Common myeloid progenitor, CD34-positive (primary cell): ENCODE data around the gene TMEM92.
"Not testable (repeated sequence)": the region's sequence is repeated elsewhere in the genome, so short reads cannot be mapped to it uniquely, and the experiment has no call there.

Source experiments
- CTCF ChIA-PET: fragments of 350-600 bp; sonication (Branson Sonifier 250); formaldehyde crosslinking; loops from one replicate; lab custom pipeline; 2021; ENCODE audit warnings: antibody characterized with exemption; lab: Charles Lee
- POLR2A ChIA-PET: fragments of 350-600 bp; sonication (Branson Sonifier 250); formaldehyde crosslinking; loops from one replicate; lab custom pipeline; 2021; ENCODE audit warnings: antibody characterized with exemption; lab: Charles Lee
- DNase-seq, 3 donors: peaks; one replicate each; pipeline versions ENCODE4 v3.0.0 to v3.0.0-alpha.2; 2013
- H3K27ac ChIP-seq, 2 experiments: 1 replicate in 1 of 2; 2 replicates in 1 of 2; pipeline ENCODE4 v1.7.0; 2013; ENCODE audit warnings: inconsistent platforms in 2 of 2, low read length in 2 of 2, mild to moderate bottlenecking in 2 of 2, low read depth in 1 of 2, moderate library complexity in 1 of 2; ENCODE audit not compliant: severe bottlenecking in 2 of 2, insufficient read depth in 1 of 2, poor library complexity in 1 of 2
- H3K27me3 ChIP-seq, 5 experiments: replicated peaks in 2 of 5; 1 replicate in 3 of 5; 2 replicates in 2 of 5; pipeline versions ENCODE4 v1.6.1 to v1.7.0; 2013; ENCODE audit warnings: low read length in 4 of 5, mild to moderate bottlenecking in 2 of 5, moderate library complexity in 2 of 5, inconsistent platforms in 1 of 5; ENCODE audit not compliant: insufficient read depth in 5 of 5, control insufficient read depth in 4 of 5
- H3K36me3 ChIP-seq, 4 experiments: 1 replicate in 2 of 4; 2 replicates in 2 of 4; pipeline versions ENCODE4 v1.6.1 to v1.7.0; 2013; ENCODE audit warnings: low read length in 3 of 4, control low read depth in 1 of 4, mild to moderate bottlenecking in 1 of 4; ENCODE audit not compliant: control insufficient read depth in 4 of 4, insufficient read depth in 4 of 4
- H3K4me1 ChIP-seq, 4 experiments: 1 replicate in 3 of 4; 2 replicates in 1 of 4; pipeline versions ENCODE4 v1.6.1 to v1.7.1; 2013; ENCODE audit warnings: low read length in 3 of 4, mild to moderate bottlenecking in 3 of 4, control low read depth in 1 of 4, inconsistent platforms in 1 of 4, moderate library complexity in 1 of 4; ENCODE audit not compliant: control insufficient read depth in 4 of 4, insufficient read depth in 4 of 4; ENCODE audit errors: control extremely low read depth in 1 of 4
- H3K4me3 ChIP-seq, 7 experiments: 1 replicate in 4 of 7; 2 replicates in 3 of 7; pipeline versions ENCODE4 v1.5.1 to v1.7.0; 2013; ENCODE audit warnings: mild to moderate bottlenecking in 7 of 7, low read length in 6 of 7, moderate library complexity in 6 of 7, inconsistent platforms in 2 of 7, low read depth in 2 of 7, control low read depth in 1 of 7; ENCODE audit not compliant: insufficient read depth in 4 of 7, control insufficient read depth in 1 of 7; ENCODE audit errors: extremely low read depth in 1 of 7
- H3K9me3 ChIP-seq, 5 experiments: 1 replicate in 4 of 5; 2 replicates in 1 of 5; pipeline versions ENCODE4 v1.6.1 to v1.7.1; 2013; ENCODE audit warnings: low read length in 4 of 5, mild to moderate bottlenecking in 2 of 5, inconsistent platforms in 1 of 5, low read depth in 1 of 5, moderate library complexity in 1 of 5; ENCODE audit not compliant: control insufficient read depth in 4 of 5, insufficient read depth in 2 of 5; ENCODE audit errors: control extremely low read depth in 1 of 5
- WGBS: methylation state at CpG from one replicate; pipeline ENCODE4 v1.1.5; 2013; ENCODE audit not compliant: insufficient coverage; 5-methylcytosine and 5-hydroxymethylcytosine counted together

TMEM92 gene

DNA sequence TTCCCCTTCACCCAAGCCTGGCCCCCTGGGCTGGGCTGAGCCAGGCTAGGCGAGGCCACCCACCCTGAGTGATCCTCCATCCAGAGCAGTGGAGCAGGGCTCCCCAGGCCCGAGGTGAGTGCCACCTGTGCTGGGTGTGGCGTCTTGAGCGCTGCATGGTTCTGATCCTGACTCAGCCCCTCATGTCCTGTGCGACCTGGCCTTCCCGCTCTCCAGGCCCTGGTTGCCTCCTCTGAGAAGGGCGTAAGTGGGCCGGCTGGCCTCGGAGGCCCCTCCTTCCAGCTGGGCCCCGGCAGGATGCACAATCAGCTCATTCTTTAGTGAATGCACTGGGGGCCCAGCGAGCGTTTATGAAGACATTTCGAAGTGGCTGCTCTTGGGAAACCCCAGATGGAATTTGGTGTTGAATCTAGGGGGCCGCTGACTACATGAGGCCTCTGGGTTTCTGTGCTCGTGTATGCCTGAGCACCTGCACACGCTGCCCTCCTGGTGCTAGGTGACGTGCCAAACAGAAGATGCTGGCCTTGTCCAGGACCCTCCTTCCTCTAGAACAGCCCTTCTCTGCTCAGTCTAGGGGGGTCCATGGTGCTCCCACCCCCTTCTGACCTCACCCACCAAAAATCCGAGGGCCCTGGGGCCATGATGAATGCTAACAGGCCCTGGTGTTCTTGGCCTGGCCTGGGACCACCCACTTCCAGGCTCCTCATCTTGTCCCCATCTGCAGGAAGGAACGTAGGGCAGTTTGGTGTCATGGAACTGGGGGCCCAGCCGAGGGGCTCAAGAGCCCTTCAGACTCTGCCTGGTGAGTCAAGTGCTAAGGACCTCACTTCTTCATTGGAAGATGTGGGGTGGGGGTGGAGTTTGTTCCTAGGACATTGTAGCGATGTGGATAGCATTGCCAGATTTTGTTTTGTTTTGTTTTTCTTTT is 3.6 kb upstream of the TMEM92 start:
- H3K36me3 ChIP-seq = no peaks in the 10 kb centered on the region
- H3K27me3 ChIP-seq = peaks cover 0 to 3% (median 0%) of the 10 kb centered on the region in 5 experiments
- H3K27ac ChIP-seq = no peak overlapping the region
- 94% methylated on average over 18 of the region's 21 CpGs for WGBS
- POLR2A ChIA-PET = no interaction called here
- peaks cover 0 to 65% (median 53%) of the 10 kb centered on the region in 4 experiments for H3K4me1 ChIP-seq
- DNase-seq = no peak
- CTCF ChIA-PET = interaction anchor here (1.4 to 15.2 kb wide), 6 partner anchors 12 to 66 kb away, joined by 3 to 184 read pairs (median 8); partner anchors contain the start of gene COL1A1
- H3K4me3 ChIP-seq = no peak overlapping the region
- no peaks in the 10 kb centered on the region for H3K9me3 ChIP-seq

GRCh38 chr17:50271363-50271750 is 2.9 kb upstream of the TMEM92 start:
- H3K36me3 ChIP-seq, DNase-seq, H3K9me3 ChIP-seq, H3K4me3 ChIP-seq, POLR2A ChIA-PET, H3K27ac ChIP-seq, H3K27me3 ChIP-seq: not testable (repeated sequence)
- H3K4me1 ChIP-seq = peaks cover 0 to 62% (median 50%) of the 10 kb centered on the region in 4 experiments
- CTCF ChIA-PET = interaction anchor here (0.8 to 15.2 kb wide), 10 partner anchors 18 to 132 kb away, joined by 3 to 184 read pairs (median 4); partner anchors contain the start of gene COL1A1
- WGBS = 100% methylated on average over 2 of the region's 4 CpGs

DNA sequence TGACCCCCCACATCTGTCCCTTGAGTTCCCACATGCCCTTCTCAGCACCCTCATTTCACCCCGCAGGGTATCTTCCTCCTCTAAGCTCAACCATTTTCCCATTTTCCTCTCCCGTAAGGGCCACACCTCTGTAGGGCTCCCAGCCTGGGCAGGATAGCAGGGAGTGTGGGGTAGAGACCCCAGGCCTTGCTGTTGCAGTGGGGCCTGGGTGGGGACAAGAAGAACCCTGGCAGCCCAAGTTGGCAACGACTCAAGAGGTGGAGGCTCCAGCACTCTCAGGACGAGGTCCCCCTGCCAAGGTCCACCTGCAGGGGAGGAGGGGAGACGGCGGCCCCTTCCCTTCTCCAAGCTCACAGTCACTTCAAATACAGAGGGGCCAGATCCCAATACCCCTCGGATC is 2.0 kb upstream of the TMEM92 start:
- Histone ChIP-seq H3K27me3 (peaks cover 0 to 3% (median 0%) of the 10 kb centered on the region in 5 experiments), H3K36me3 (no peaks in the 10 kb centered on the region), H3K4me3 (peak overlapping the region in 4 of 7 experiments; percentile 53 to 77 (median 66)), H3K9me3 (no peaks in the 10 kb centered on the region), H3K27ac (no peak overlapping the region), H3K4me1 (peaks cover 0 to 60% (median 47%) of the 10 kb centered on the region in 4 experiments)
- POLR2A ChIA-PET = interaction anchor here (0.6 kb wide), 1 partner anchor 73 kb away, joined by 3 read pairs; no protein-coding TSS in a partner anchor
- CTCF ChIA-PET = interaction anchor here (0.6 to 15.2 kb wide), 14 partner anchors 11 to 133 kb away, joined by 3 to 184 read pairs (median 4); partner anchors contain the start of gene COL1A1
- DNase-seq = no peak
- WGBS = 58% methylated on average over 2 of the region's 7 CpGs

GRCh38 chr17:50272711-50273653 is 1.3 kb upstream of the TMEM92 start:
- no peak overlapping the region for H3K27ac ChIP-seq
- DNase-seq = peak in 2 of 3 donors; percentile 43 to 57
- peak overlapping the region; percentile 11 to 77 (median 58) for H3K4me3 ChIP-seq
- H3K27me3 ChIP-seq = peaks cover 0 to 3% (median 0%) of the 10 kb centered on the region in 5 experiments
- ChIA-PET POLR2A (interaction anchor here (0.6 kb wide), 1 partner anchor 73 kb away, joined by 3 read pairs; no protein-coding TSS in a partner anchor), CTCF (interaction anchor here (0.6 to 15.2 kb wide), 14 partner anchors 9 to 134 kb away, joined by 3 to 184 read pairs (median 5); partner anchors contain the start of gene COL1A1)
- peaks cover 0 to 53% (median 40%) of the 10 kb centered on the region in 4 experiments for H3K4me1 ChIP-seq
- no peaks in the 10 kb centered on the region for H3K36me3 ChIP-seq
- no peaks in the 10 kb centered on the region for H3K9me3 ChIP-seq
- 9% methylated on average over 44 of the region's 57 CpGs for WGBS

GRCh38 chr17:50273654-50274040 is 619 bp upstream of the TMEM92 start:
- ChIA-PET CTCF (interaction anchor here (1.0 to 15.2 kb wide), 11 partner anchors 8 to 105 kb away, joined by 3 to 184 read pairs (median 7); partner anchors contain the start of gene COL1A1), POLR2A (no interaction called here)
- DNase-seq = no peak
- no CpG with 5 or more reads among the region's 8 CpGs for WGBS
- peak overlapping the region in 4 of 7 experiments; percentile 44 to 77 (median 66) for H3K4me3 ChIP-seq
- no peaks in the 10 kb centered on the region for H3K36me3 ChIP-seq
- H3K9me3 ChIP-seq = no peaks in the 10 kb centered on the region
- peaks cover 0 to 3% (median 0%) of the 10 kb centered on the region in 5 experiments for H3K27me3 ChIP-seq
- H3K27ac ChIP-seq = no peak overlapping the region
- peaks cover 0 to 46% (median 36%) of the 10 kb centered on the region in 4 experiments for H3K4me1 ChIP-seq

DNA sequence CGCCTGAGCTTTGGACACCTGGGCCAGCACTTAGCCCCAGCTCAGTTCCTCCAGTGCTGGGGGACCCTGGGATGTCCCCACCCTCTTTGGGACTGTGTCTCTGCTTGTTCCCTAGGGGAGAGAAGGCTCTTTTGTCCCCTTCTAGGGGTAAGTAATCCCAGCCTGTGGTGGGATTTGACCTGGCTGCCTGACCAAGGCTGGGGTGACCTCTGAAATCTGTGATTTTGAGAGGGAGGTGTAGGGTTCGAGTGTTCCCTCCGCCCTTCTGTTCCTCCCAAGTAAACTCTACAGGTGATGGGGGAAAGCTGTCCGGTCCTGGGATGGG is 593 bp downstream of the TMEM92 start:
- H3K4me1 ChIP-seq = peaks cover 0 to 43% (median 35%) of the 10 kb centered on the region in 4 experiments
- POLR2A ChIA-PET = no interaction called here
- H3K36me3 ChIP-seq = no peaks in the 10 kb centered on the region
- DNase-seq = no peak
- H3K4me3 ChIP-seq = peak overlapping the region in 4 of 7 experiments; percentile 24 to 77 (median 62)
- CTCF ChIA-PET = interaction anchor here (0.5 to 15.2 kb wide), 14 partner anchors 9 to 208 kb away, joined by 3 to 184 read pairs (median 6); partner anchors contain the start of gene COL1A1
- H3K27me3 ChIP-seq = peaks cover 0 to 3% (median 0%) of the 10 kb centered on the region in 5 experiments
- 0% methylated on average over 1 of the region's 4 CpGs for WGBS
- no peak overlapping the region for H3K27ac ChIP-seq
- no peaks in the 10 kb centered on the region for H3K9me3 ChIP-seq
